Neural cell (in vitro differentiated cells): ENCODE results near the gene ENKUR.

Source experiments
- CTCF ChIP-seq: fragments of 450-650 bp; IDR thresholded peaks from 2 replicates; pipeline ENCODE4 v1.5.1; 2014; ENCODE audit warnings: antibody characterized with exemption, mild to moderate bottlenecking, moderate library complexity; ENCODE audit not compliant: poor library complexity, severe bottlenecking
- EZH2 ChIP-seq: fragments of 200-600, 300-800 bp; shearing (Covaris generic), sonication (generic); IDR thresholded peaks from 2 replicates; pipeline ENCODE4 v1.6.1; 2014; ENCODE audit warnings: antibody characterized with exemption, low read length, borderline replicate concordance, mild to moderate bottlenecking; ENCODE audit not compliant: insufficient read depth, poor library complexity, severe bottlenecking
- MXI1 ChIP-seq: fragments of 450-650 bp; conservative IDR thresholded peaks from 2 replicates; pipeline ENCODE4 v1.6.1; 2014; ENCODE audit warnings: antibody characterized with exemption, mild to moderate bottlenecking; ENCODE audit not compliant: poor library complexity, severe bottlenecking
- REST ChIP-seq: IDR thresholded peaks from 2 replicates; pipeline ENCODE4 v1.6.1; 2012; ENCODE audit warnings: borderline replicate concordance

- TF ChIP-seq CTCF (no peak), EZH2 (no peak), MXI1 (no peak), REST (no peak)
Measured at GRCh38 chr10:25056726-25057125, 40.8 kb upstream of the ENKUR start.
